IMR-90 (cell line): ENCODE results near the gene ACTBL2. TPM values are rescaled to one million over a fixed set of nuclear protein-coding genes. Genes with fewer than 3 reads are reported as not detected.

Source experiments
- ATAC-seq: fragments of 200-7000 bp; cut with Tn5 transposase; 2 replicates; pipeline ENCODE4 v1.9.1; 2020; ENCODE audit warnings: low read depth, mild to moderate bottlenecking, moderate library complexity
- BruUV-seq: library from RNA; stranded (reverse); fragments of 400-500 nt; replicated peaks from 2 replicates; lab custom pipeline; 2021; lab: Mats Ljungman, UMichigan
- CTCF ChIA-PET: fragments of 300-600 bp; formaldehyde crosslinking; extraction: SDS; loops from one replicate; lab custom pipeline; 2021; ENCODE audit warnings: antibody characterized with exemption; lab: Yijun Ruan, JAX
- POLR2A ChIA-PET: fragments of 300-600 bp; sonication (Branson Sonifier 250); formaldehyde crosslinking; loops from one replicate; lab custom pipeline; 2022; ENCODE audit warnings: antibody characterized with exemption; ENCODE audit not compliant: unreplicated experiment; lab: Charles Lee
- DNase-seq: peaks from one replicate; pipeline ENCODE4 v3.0.0; 2013
- H2AFZ ChIP-seq: replicated peaks from 2 replicates; pipeline ENCODE3; 2013; ENCODE audit warnings: low read length, mild to moderate bottlenecking; ENCODE audit not compliant: poor library complexity
- H2AK5ac ChIP-seq: 2 replicates; pipeline ENCODE4 v1.6.1; 2013; ENCODE audit warnings: low read depth, low read length, inconsistent platforms
- H2AK9ac ChIP-seq: replicated peaks from 2 replicates; pipeline ENCODE3; 2013; ENCODE audit warnings: mild to moderate bottlenecking, low read depth, low read length, moderate library complexity; ENCODE audit not compliant: poor library complexity
- H2BK120ac ChIP-seq: 2 replicates; pipeline ENCODE4 v1.6.1; 2013; ENCODE audit warnings: low read depth, low read length, inconsistent platforms
- H2BK15ac ChIP-seq: 3 replicates; pipeline ENCODE4 v1.6.1; 2013; ENCODE audit warnings: low read depth, low read length, inconsistent platforms
- H2BK20ac ChIP-seq: 2 replicates; pipeline ENCODE4 v1.6.1; 2013; ENCODE audit warnings: low read depth, mild to moderate bottlenecking, inconsistent platforms, low read length, moderate library complexity
- H2BK5ac ChIP-seq: 2 replicates; pipeline ENCODE4 v1.6.1; 2013; ENCODE audit warnings: mild to moderate bottlenecking, low read depth, low read length, inconsistent platforms; ENCODE audit not compliant: poor library complexity, severe bottlenecking
- H3K14ac ChIP-seq: replicated peaks from 2 replicates; pipeline ENCODE4 v1.6.1; 2013; ENCODE audit warnings: low read depth, low read length, inconsistent platforms
- H3K18ac ChIP-seq: 2 replicates; pipeline ENCODE4 v1.6.1; 2013; ENCODE audit warnings: low read depth, low read length, control low read depth
- H3K23ac ChIP-seq: 2 replicates; pipeline ENCODE4 v1.6.1; 2013; ENCODE audit warnings: low read depth, low read length, inconsistent platforms
- H3K27ac ChIP-seq: 2 replicates; pipeline ENCODE4 v1.5.1; 2013; ENCODE audit warnings: mild to moderate bottlenecking, control low read depth, low read length; ENCODE audit not compliant: insufficient read depth
- H3K27me3 ChIP-seq: 2 replicates; pipeline ENCODE4 v1.6.1; 2013; ENCODE audit warnings: low read length; ENCODE audit not compliant: control insufficient read depth, insufficient read depth
- H3K36me3 ChIP-seq: 2 replicates; pipeline ENCODE4 v1.6.1; 2013; ENCODE audit warnings: low read length, mixed read lengths; ENCODE audit not compliant: control insufficient read depth, insufficient read depth
- H3K4ac ChIP-seq: 2 replicates; pipeline ENCODE4 v1.6.1; 2013; ENCODE audit warnings: low read depth, low read length, inconsistent platforms
- H3K4me1 ChIP-seq: 2 replicates; pipeline ENCODE4 v1.6.1; 2013; ENCODE audit warnings: low read length, mixed read lengths; ENCODE audit not compliant: control insufficient read depth, insufficient read depth
- H3K4me2 ChIP-seq: 2 replicates; pipeline ENCODE4 v1.6.1; 2013; ENCODE audit warnings: low read depth, mild to moderate bottlenecking, control low read depth, low read length, moderate library complexity
- H3K4me3 ChIP-seq: 2 replicates; pipeline ENCODE4 v1.5.1; 2013; ENCODE audit warnings: low read depth, mild to moderate bottlenecking, control low read depth, low read length, moderate library complexity; ENCODE audit not compliant: insufficient read depth
- H3K56ac ChIP-seq: 2 replicates; pipeline ENCODE4 v1.6.1; 2013; ENCODE audit warnings: low read length, inconsistent platforms; ENCODE audit not compliant: insufficient read depth; ENCODE audit errors: extremely low read depth
- H3K79me1 ChIP-seq, 2 experiments: 2 replicates each; pipeline ENCODE4 v1.6.1; 2013; ENCODE audit warnings: low read length in 2 of 2, inconsistent platforms in 1 of 2, low read depth in 1 of 2
- H3K9ac ChIP-seq: 2 replicates; pipeline ENCODE4 v1.6.1; 2013; ENCODE audit warnings: low read depth, low read length, control low read depth
- H3K9me1 ChIP-seq: 2 replicates; pipeline ENCODE4 v1.6.1; 2013; ENCODE audit warnings: low read length, inconsistent platforms; ENCODE audit not compliant: insufficient read depth
- H3K9me3 ChIP-seq: 2 replicates; pipeline ENCODE4 v1.6.1; 2013; ENCODE audit warnings: low read length; ENCODE audit not compliant: control insufficient read depth, insufficient read depth
- H4K20me1 ChIP-seq: 2 replicates; pipeline ENCODE4 v1.6.1; 2013; ENCODE audit warnings: low read length, inconsistent platforms; ENCODE audit not compliant: insufficient read depth
- H4K5ac ChIP-seq: 2 replicates; pipeline ENCODE4 v1.6.1; 2013; ENCODE audit warnings: mild to moderate bottlenecking, low read depth, low read length, control low read depth
- H4K8ac ChIP-seq, 2 experiments: 2 replicates each; pipeline ENCODE4 v1.6.1; 2013; ENCODE audit warnings: low read depth in 2 of 2, low read length in 2 of 2, control low read depth in 1 of 2, inconsistent platforms in 1 of 2
- H4K91ac ChIP-seq: 2 replicates; pipeline ENCODE4 v1.6.1; 2013; ENCODE audit warnings: low read depth, low read length, inconsistent platforms; ENCODE audit not compliant: insufficient read depth
- BHLHE40 ChIP-seq: fragments of 150-350 bp; IDR thresholded peaks from 2 replicates; pipeline ENCODE4 v1.6.1; 2016; ENCODE audit warnings: mild to moderate bottlenecking, low read depth, low read length
- CHD1 ChIP-seq: IDR thresholded peaks from 2 replicates; pipeline ENCODE4 v1.6.1; 2012; ENCODE audit warnings: low read depth, low read length, improper control_type of control experiment
- CTCF ChIP-seq: conservative IDR thresholded peaks from 2 replicates; pipeline ENCODE4 v1.5.1; 2012; ENCODE audit warnings: mild to moderate bottlenecking, low read depth, low read length, improper control_type of control experiment
- ELK1 ChIP-seq: fragments of 150-350 bp; IDR thresholded peaks from 2 replicates; pipeline ENCODE4 v1.6.1; 2016; ENCODE audit warnings: low read depth, mild to moderate bottlenecking, low read length, moderate library complexity, borderline replicate concordance
- MXI1 ChIP-seq: IDR thresholded peaks from 2 replicates; pipeline ENCODE4 v1.6.1; 2012; ENCODE audit warnings: low read depth, mild to moderate bottlenecking, low read length, moderate library complexity, borderline replicate concordance
- POLR2A ChIP-seq: IDR thresholded peaks from 2 replicates; pipeline ENCODE4 v1.6.1; 2012; ENCODE audit warnings: mild to moderate bottlenecking, low read depth, low read length
- RCOR1 ChIP-seq: IDR thresholded peaks from 2 replicates; pipeline ENCODE4 v1.6.1; 2012; ENCODE audit warnings: mild to moderate bottlenecking, low read length, improper control_type of control experiment; ENCODE audit not compliant: insufficient replicate concordance
- RFX5 ChIP-seq: IDR thresholded peaks from 2 replicates; pipeline ENCODE4 v1.8.0; 2012; ENCODE audit warnings: low read depth, mild to moderate bottlenecking, low read length, moderate library complexity
- USF2 ChIP-seq: fragments of 150-350 bp; IDR thresholded peaks from 2 replicates; pipeline ENCODE4 v1.6.1; 2017; ENCODE audit warnings: mild to moderate bottlenecking, antibody characterized with exemption, low read length, low read depth
- WGBS, 2 experiments: methylation state at CpG; one replicate each; pipeline versions ENCODE4 v1.1.5 to v1.1.7; 2013; ENCODE audit warnings: missing lambda C conversion rate in 2 of 2; ENCODE audit not compliant: insufficient read length in 1 of 2; ENCODE audit errors: extremely low coverage in 2 of 2; 5-methylcytosine and 5-hydroxymethylcytosine counted together
- dilution Hi-C: fragments of 300-500 bp; cut with HindIII; formaldehyde crosslinking; loops from one replicate; pipeline ENCODE4 v1.14.3; 2018; ENCODE audit warnings: low sequenced_read_pairs; ENCODE audit not compliant: unreplicated experiment
- in situ Hi-C: fragments of 300-500 bp; cut with MboI; formaldehyde crosslinking; loops from 3 replicates; pipeline ENCODE4 v1.14.3; 2019; ENCODE audit warnings: low sequenced_read_pairs, inconsistent platforms, mixed read lengths
- intact Hi-C: fragments of 100-400 bp; cut with micrococcal nuclease; formaldehyde crosslinking; loops from 2 replicates; pipeline ENCODE4 v1.10.0; 2022
- polyA plus RNA-seq, 3 experiments: library from polyadenylated mRNA; depleted of rRNA; stranded (reverse); fragments of >200 nt; gene quantifications; 2 replicates each; pipeline ENCODE4 v1.2.3, GENCODE V29; 2012; ENCODE audit warnings: low replicate concordance in 1 of 3
- total RNA-seq: library from RNA; depleted of rRNA; stranded (reverse); fragments of >200 nt; gene quantifications from 2 replicates; pipeline ENCODE4 v1.2.3, GENCODE V29; 2012

ACTBL2 gene
- total and polyA plus RNA-seq, 2 of the 4 experiments (the other 2 are of a cell fraction), result 0.29 to 1.6 TPM

- TF ChIP-seq ELK1, result no peak
These were observed 40.4 kb downstream of the ACTBL2 start (continued) for GRCh38 chr5:57442080-57442839.

- H3K4me3 ChIP-seq, result no peak overlapping the region
- WGBS, 2 experiments, result no CpG with 5 or more reads among the region's 2 CpGs
- TF ChIP-seq CHD1 (no peak), BHLHE40 (peak; percentile 88), RFX5 (no peak), MXI1 (no peak), RCOR1 (peak; percentile 85), USF2 (peak; percentile 97), CTCF (no peak), ELK1 (no peak), POLR2A (no peak)
These were observed 41.1 kb downstream of the ACTBL2 start for GRCh38 chr5:57441557-57441956.

More at GRCh38 chr5:57441557-57441956, 41.1 kb downstream of the ACTBL2 start:
- Histone ChIP-seq H3K9ac (peak overlapping the region; percentile 63; the same call in 1 of the 2 replicates), H2AK9ac (peak overlapping the region; percentile 68), H3K4ac (peak overlapping the region; percentile 100), H2AK5ac (peak overlapping the region; percentile 99; the same call in 1 of the 2 replicates), H3K27ac (peak overlapping the region; percentile 73), H4K91ac (peak overlapping the region; percentile 99), H3K4me1 (peaks cover 38% of the 10 kb centered on the region), H2BK120ac (peak overlapping the region; percentile 100), H3K4me2 (peak overlapping the region; percentile 35), H3K14ac (peak overlapping the region; percentile 100), H3K23ac (peak overlapping the region; percentile 94), H3K56ac (peak overlapping the region; percentile 68), H2BK20ac (peak overlapping the region; percentile 100), H3K9me1 (peaks cover 23% of the 10 kb centered on the region), H4K20me1 (no peaks in the 10 kb centered on the region), H2AFZ (no peak overlapping the region), H2BK5ac (peak overlapping the region; percentile 97), H4K8ac (peak overlapping the region; percentile 74 to 97), H3K18ac (peak overlapping the region; percentile 99), H3K27me3 (no peaks in the 10 kb centered on the region), H3K36me3 (no peaks in the 10 kb centered on the region), H2BK15ac (peak overlapping the region; percentile 96), H3K79me1 (peaks cover 0 to 14% of the 10 kb centered on the region in 2 experiments; a peak in 1 of 4 replicates), H3K9me3 (no peaks in the 10 kb centered on the region), H4K5ac (peak overlapping the region; percentile 98)
- ATAC-seq (peak; percentile 69), DNase-seq (peak; percentile 99)
- ChIA-PET CTCF (interaction anchor here (0.7 to 1.1 kb wide), 3 partner anchors 33 to 121 kb away, joined by 3 read pairs; no protein-coding TSS in a partner anchor), POLR2A (interaction anchor here (0.8 to 0.9 kb wide), 2 partner anchors 45 to 53 kb away, joined by 3 to 4 read pairs; no protein-coding TSS in a partner anchor)
- dilution Hi-C loops, result no loop called here
- BruUV-seq, result no TSS peak
- intact Hi-C loops, result no loop called here
- in situ Hi-C loops, result no loop called here
